GM23338 (cell line): Measurements from ENCODE around the gene NDEL1. TPM values are rescaled to one million over a fixed set of nuclear protein-coding genes. Genes with fewer than 3 reads are reported as not detected.

ENCODE experiments used
- ATAC-seq: fragments of 200-7000 bp; cut with Tn5 transposase; 3 replicates; pipeline ENCODE4 v1.9.1; 2020
- DNase-seq: peaks from one replicate; pipeline ENCODE4 v3.0.0-alpha.2; 2015; ENCODE audit warnings: low spot score
- H2AFZ ChIP-seq: fragments of 200-600 bp; sonication (generic); 2 replicates; pipeline ENCODE4 v1.8.0; 2016; ENCODE audit warnings: antibody characterized with exemption, mild to moderate bottlenecking, moderate library complexity
- H3F3A ChIP-seq: fragments of 200-600 bp; sonication (generic); replicated peaks from 2 replicates; pipeline ENCODE4 v1.8.0; 2017; ENCODE audit warnings: antibody characterized with exemption, mixed run types, low read depth
- H3K27ac ChIP-seq: fragments of 200-600 bp; sonication (generic); 2 replicates; pipeline ENCODE4 v1.6.1; 2016; ENCODE audit warnings: low read depth
- H3K27me3 ChIP-seq: fragments of 200-600 bp; sonication (generic); 2 replicates; pipeline ENCODE4 v1.8.0; 2016; ENCODE audit warnings: mild to moderate bottlenecking, mixed run types, moderate library complexity; ENCODE audit not compliant: insufficient read depth
- H3K36me3 ChIP-seq: fragments of 200-600 bp; sonication (generic); 2 replicates; pipeline ENCODE4 v1.8.0; 2016; ENCODE audit warnings: mild to moderate bottlenecking; ENCODE audit not compliant: insufficient read depth
- H3K4me1 ChIP-seq: fragments of 200-600 bp; sonication (generic); 2 replicates; pipeline ENCODE4 v1.8.0; 2016; ENCODE audit warnings: mild to moderate bottlenecking, moderate library complexity; ENCODE audit not compliant: insufficient read depth
- H3K4me2 ChIP-seq: fragments of 200-600 bp; sonication (generic); 2 replicates; pipeline ENCODE4 v1.7.1; 2017; ENCODE audit warnings: mixed run types
- H3K4me3 ChIP-seq: fragments of 200-600 bp; sonication (generic); 2 replicates; pipeline ENCODE4 v1.6.1; 2016; ENCODE audit warnings: mixed run types
- H3K79me2 ChIP-seq: fragments of 200-600 bp; sonication (generic); replicated peaks from 2 replicates; pipeline ENCODE4 v1.8.0; 2017; ENCODE audit warnings: mild to moderate bottlenecking; ENCODE audit not compliant: insufficient read depth
- H3K9me2 ChIP-seq: fragments of 200-600 bp; sonication (generic); 2 replicates; pipeline ENCODE4 v1.8.0; 2017; ENCODE audit not compliant: insufficient read depth
- H4K20me1 ChIP-seq: fragments of 200-600 bp; sonication (generic); replicated peaks from 2 replicates; pipeline ENCODE4 v1.8.0; 2017; ENCODE audit warnings: mild to moderate bottlenecking; ENCODE audit not compliant: insufficient read depth
- H3K27ac Mint-ChIP-seq: 2 replicates; pipeline ENCODE4 v1.8.0; 2020; ENCODE audit warnings: inconsistent platforms, mild to moderate bottlenecking, moderate library complexity, mixed read lengths
- H3K27me3 Mint-ChIP-seq: 3 replicates; pipeline ENCODE4 v1.8.0; 2022; ENCODE audit warnings: low read depth, mild to moderate bottlenecking, moderate library complexity, mixed read lengths, inconsistent platforms; ENCODE audit not compliant: insufficient read depth, poor library complexity
- H3K36me3 Mint-ChIP-seq: 3 replicates; pipeline ENCODE4 v1.8.0; 2021; ENCODE audit warnings: low read depth, mild to moderate bottlenecking, inconsistent platforms, moderate library complexity, mixed read lengths
- H3K4me1 Mint-ChIP-seq: 3 replicates; pipeline ENCODE4 v1.8.0; 2020; ENCODE audit warnings: mild to moderate bottlenecking, inconsistent platforms, mixed read lengths
- H3K4me3 Mint-ChIP-seq: 3 replicates; pipeline ENCODE4 v1.8.0; 2021; ENCODE audit warnings: moderate library complexity, mild to moderate bottlenecking, inconsistent platforms, mixed read lengths
- H3K9me3 Mint-ChIP-seq: 3 replicates; pipeline ENCODE4 v1.8.0; 2020; ENCODE audit warnings: moderate library complexity, mild to moderate bottlenecking, inconsistent platforms, mixed read lengths
- CREB1 ChIP-seq: fragments of 250-450 bp; sonication (Bioruptor Pico); IDR thresholded peaks from 2 replicates; pipeline ENCODE4 v1.5.0; 2020; ENCODE audit warnings: low read depth, mild to moderate bottlenecking, moderate library complexity
- CTCF ChIP-seq, 2 experiments: fragments of 200-600 bp in 1 of 2; sonication (generic) in 1 of 2; conservative IDR thresholded peaks; 2 replicates each; pipeline versions ENCODE4 v1.5.1 to v1.6.1; 2016 to 2017; ENCODE audit warnings: antibody characterized with exemption in 2 of 2, low read depth in 2 of 2, mild to moderate bottlenecking in 2 of 2, moderate library complexity in 1 of 2
- ETS1 ChIP-seq: IDR thresholded peaks from 2 replicates; pipeline ENCODE4 v1.6.1; 2016; ENCODE audit warnings: antibody characterized with exemption
- POLR2AphosphoS5 ChIP-seq: IDR thresholded peaks from 2 replicates; pipeline ENCODE4 v1.6.1; 2016; ENCODE audit warnings: antibody characterized with exemption, low read depth
- ZNF462 ChIP-seq: fragments of 250-450 bp; sonication (Bioruptor Pico); IDR thresholded peaks from 2 replicates; pipeline ENCODE4 v1.5.0; 2020; ENCODE audit warnings: mild to moderate bottlenecking, moderate library complexity
- polyA plus RNA-seq: library from polyadenylated mRNA; unstranded; fragments of >200 nt; fragmentation: Nextera tagmentation; extraction: Ambion mirVana; gene quantifications from 2 replicates; pipeline ENCODE4 v1.2.1, GENCODE V29; 2016
- total RNA-seq: library from RNA; depleted of rRNA; stranded (reverse); fragments of >200 nt; shearing (Covaris generic); gene quantifications from 2 replicates; pipeline ENCODE4 v1.2.3, GENCODE V29; 2014

NDEL1 gene
- total and polyA plus RNA-seq, 2 experiments from 2014 or later = 21.2 to 26.0 TPM

GRCh38 chr17:8473451-8474192 is 37.9 kb downstream of the NDEL1 start (continued):
- no peak for TF ChIP-seq ZNF462
- no peak for TF ChIP-seq CREB1 (CRISPR knock-in tag)

GRCh38 chr17:8474826-8475225 is 39.1 kb downstream of the NDEL1 start:
- DNase-seq = no peak
- TF ChIP-seq CTCF (conservative IDR thresholded peaks at IDR 0.05; ENCODE audit: low read depth in 2 of 2) = no peak
- TF ChIP-seq ZNF462 = no peak
- TF ChIP-seq POLR2AphosphoS5 = 0 out of 2 replicates have a peak, but pooled peaks have one; percentile 10
- TF ChIP-seq ETS1 = no peak

More at GRCh38 chr17:8474826-8475225, 39.1 kb downstream of the NDEL1 start:
- Histone ChIP-seq H3K27me3 (no peaks in the 10 kb centered on the region), H3K9me2 (no peaks in the 10 kb centered on the region), H3K4me2 (no peak overlapping the region), H3F3A (peaks cover 28% of the 10 kb centered on the region; the same call in 1 of the 2 replicates), H4K20me1 (peaks cover 5% of the 10 kb centered on the region), H3K4me3 (no peak overlapping the region), H3K79me2 (no peaks in the 10 kb centered on the region), H2AFZ (no peak overlapping the region), H3K36me3 (peaks cover 43% of the 10 kb centered on the region), H3K4me1 (no peaks in the 10 kb centered on the region), H3K27ac (no peak overlapping the region; the same call in 1 of the 2 replicates)
- Mint-ChIP-seq H3K36me3 (peaks cover 72% of the 10 kb centered on the region), H3K4me3 (no peak overlapping the region), H3K27ac (no peak overlapping the region), H3K4me1 (no peaks in the 10 kb centered on the region), H3K9me3 (no peaks in the 10 kb centered on the region; the same call in 2 of the 3 replicates), H3K27me3 (peaks cover 12% of the 10 kb centered on the region)
- no peak for ATAC-seq
